Measurements from ENCODE around the gene CD93.

The CD93 gene

DNA sequence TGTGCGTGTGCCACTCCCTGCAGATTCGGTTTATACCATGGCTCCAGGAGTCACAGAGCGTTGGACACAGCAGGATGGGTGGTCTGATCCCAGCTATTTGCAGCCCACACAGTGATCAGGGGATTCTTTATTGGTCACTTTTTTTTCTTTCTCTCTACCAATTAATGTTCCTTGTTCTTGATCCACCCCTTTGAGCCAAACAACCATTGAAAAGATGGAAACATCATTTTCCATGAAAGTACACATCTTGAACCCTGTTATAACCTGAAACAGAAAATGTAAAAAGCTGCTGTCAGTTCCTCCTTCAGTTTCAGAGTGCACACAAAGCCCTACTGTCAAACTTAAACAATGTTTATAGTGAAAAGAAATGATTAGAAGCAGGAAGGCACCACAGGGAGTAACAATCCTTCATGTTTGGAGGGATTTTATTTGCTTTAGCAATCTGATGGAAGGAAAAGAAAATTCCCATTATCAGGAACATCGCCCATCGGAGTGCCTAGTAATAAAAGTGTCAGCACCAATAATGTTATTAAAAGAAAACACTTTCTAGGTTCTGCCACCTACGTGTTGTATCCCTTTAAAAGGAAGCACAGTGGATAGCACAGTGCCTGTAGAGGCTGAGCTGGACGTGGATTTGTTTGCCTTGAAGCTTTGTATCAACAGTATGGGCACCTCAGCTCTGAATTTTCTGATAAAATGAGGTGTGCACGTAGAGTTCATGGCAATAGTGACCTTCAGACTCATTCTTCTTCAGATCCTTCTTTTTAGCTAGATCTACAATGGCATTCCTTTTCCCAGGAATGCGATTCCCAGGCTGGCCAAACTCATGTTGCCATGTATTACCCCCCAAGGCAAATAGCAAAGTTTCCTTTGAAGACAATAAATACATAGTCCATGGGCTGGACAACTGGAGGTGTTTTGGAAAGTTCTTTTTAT, 20.6 kb downstream of the CD93 start:
- Histone ChIP-seq H3K4me2 (no peak overlapping the region), H3K4me1 (peaks cover 34% of the 10 kb centered on the region), H3K27ac (no peak overlapping the region), H4K20me1 (no peaks in the 10 kb centered on the region), H3K36me3 (no peaks in the 10 kb centered on the region), H3K27me3 (no peaks in the 10 kb centered on the region), H3K9ac (no peak overlapping the region), H3K9me3 (no peaks in the 10 kb centered on the region), H3K4me3 (no peak overlapping the region)
- TF ChIP-seq Cebpa-rat (IDR thresholded peaks at IDR 0.05) = no peak

DNA sequence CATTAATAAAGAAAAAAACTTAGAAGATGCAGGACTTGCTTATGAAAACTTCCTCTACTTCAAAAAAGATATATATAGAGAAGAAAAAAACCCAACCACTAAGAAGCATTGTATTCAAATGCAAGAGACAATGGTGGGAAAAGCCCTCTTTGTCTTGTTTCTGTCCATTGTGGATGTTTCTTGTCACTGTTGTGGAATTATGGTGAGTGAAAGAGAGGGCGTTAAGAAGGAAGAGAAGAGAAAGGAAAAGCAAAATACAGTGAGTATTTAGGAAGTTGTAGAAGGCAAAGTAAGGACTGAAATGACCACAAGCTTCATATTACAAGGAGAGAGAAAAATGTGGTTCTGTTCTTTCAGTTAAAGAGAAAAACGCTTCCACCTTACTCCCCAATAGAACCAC, 22.5 kb downstream of the CD93 start:
- H3K36me3 ChIP-seq = no peaks in the 10 kb centered on the region
- no peak for TF ChIP-seq Cebpa-rat (IDR thresholded peaks at IDR 0.05)
- H3K4me3 ChIP-seq = no peak overlapping the region
- peak overlapping the region; percentile 70; the same call in 1 of the 2 replicates for H3K4me2 ChIP-seq
- H3K27me3 ChIP-seq = no peaks in the 10 kb centered on the region
- no peaks in the 10 kb centered on the region for H4K20me1 ChIP-seq
- no peak overlapping the region for H3K9ac ChIP-seq
- peaks cover 44% of the 10 kb centered on the region for H3K4me1 ChIP-seq
- no peaks in the 10 kb centered on the region for H3K9me3 ChIP-seq
- H3K27ac ChIP-seq = no peak overlapping the region

DNA sequence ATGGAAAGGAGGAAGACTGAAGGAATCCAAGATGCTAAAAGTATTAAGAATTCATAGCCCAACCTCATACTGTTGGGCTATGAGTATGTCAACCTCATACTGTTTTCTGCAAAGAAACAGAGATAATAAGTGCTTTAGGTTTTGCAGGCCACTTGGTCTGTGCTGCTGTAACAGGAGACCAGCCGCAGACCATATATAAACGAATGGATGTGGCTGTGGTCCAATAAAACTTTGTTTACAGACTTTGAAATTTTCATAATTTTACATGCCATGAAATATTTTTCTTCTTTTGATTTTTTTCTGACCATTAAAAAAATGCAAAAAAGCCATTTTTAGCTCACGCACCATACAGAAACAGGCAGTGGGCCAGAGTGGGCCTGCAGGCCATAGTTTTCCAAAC, 23.0 kb downstream of the CD93 start:
- no peak overlapping the region for H3K9ac ChIP-seq
- no peaks in the 10 kb centered on the region for H3K36me3 ChIP-seq
- peaks cover 44% of the 10 kb centered on the region for H3K4me1 ChIP-seq
- H3K27ac ChIP-seq = no peak overlapping the region
- H3K27me3 ChIP-seq = no peaks in the 10 kb centered on the region
- H4K20me1 ChIP-seq = no peaks in the 10 kb centered on the region
- no peaks in the 10 kb centered on the region for H3K9me3 ChIP-seq
- H3K4me2 ChIP-seq = peak overlapping the region; percentile 70; the same call in 1 of the 2 replicates
- no peak for TF ChIP-seq Cebpa-rat (IDR thresholded peaks at IDR 0.05)
- no peak overlapping the region for H3K4me3 ChIP-seq

DNA sequence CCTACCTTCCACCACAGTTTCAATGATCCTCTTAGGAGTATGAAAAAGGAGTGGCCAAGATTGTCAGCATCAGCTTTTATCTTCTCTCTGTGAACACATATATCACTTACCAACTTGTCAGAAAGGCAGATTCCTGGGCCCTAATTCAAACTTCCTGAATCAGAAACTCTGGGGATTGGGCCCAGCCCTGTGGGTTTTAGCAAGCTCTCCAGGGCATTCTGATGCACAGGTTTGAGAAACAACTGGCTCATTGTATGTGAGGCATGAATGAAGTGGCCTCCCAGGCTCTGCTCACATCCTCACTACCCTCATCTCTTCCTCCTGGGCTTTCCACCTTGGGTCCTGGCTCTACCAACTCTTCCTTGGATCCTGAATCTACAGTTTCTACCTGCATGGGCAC, 23.5 kb downstream of the CD93 start:
- no peak overlapping the region for H3K27ac ChIP-seq
- no peak for TF ChIP-seq Cebpa-rat (IDR thresholded peaks at IDR 0.05)
- H3K27me3 ChIP-seq = no peaks in the 10 kb centered on the region
- no peak overlapping the region for H3K4me3 ChIP-seq
- H3K4me1 ChIP-seq = peaks cover 44% of the 10 kb centered on the region
- no peaks in the 10 kb centered on the region for H3K9me3 ChIP-seq
- H3K9ac ChIP-seq = no peak overlapping the region
- H3K4me2 ChIP-seq = peak overlapping the region; percentile 70
- H4K20me1 ChIP-seq = no peaks in the 10 kb centered on the region
- no peaks in the 10 kb centered on the region for H3K36me3 ChIP-seq

DNA sequence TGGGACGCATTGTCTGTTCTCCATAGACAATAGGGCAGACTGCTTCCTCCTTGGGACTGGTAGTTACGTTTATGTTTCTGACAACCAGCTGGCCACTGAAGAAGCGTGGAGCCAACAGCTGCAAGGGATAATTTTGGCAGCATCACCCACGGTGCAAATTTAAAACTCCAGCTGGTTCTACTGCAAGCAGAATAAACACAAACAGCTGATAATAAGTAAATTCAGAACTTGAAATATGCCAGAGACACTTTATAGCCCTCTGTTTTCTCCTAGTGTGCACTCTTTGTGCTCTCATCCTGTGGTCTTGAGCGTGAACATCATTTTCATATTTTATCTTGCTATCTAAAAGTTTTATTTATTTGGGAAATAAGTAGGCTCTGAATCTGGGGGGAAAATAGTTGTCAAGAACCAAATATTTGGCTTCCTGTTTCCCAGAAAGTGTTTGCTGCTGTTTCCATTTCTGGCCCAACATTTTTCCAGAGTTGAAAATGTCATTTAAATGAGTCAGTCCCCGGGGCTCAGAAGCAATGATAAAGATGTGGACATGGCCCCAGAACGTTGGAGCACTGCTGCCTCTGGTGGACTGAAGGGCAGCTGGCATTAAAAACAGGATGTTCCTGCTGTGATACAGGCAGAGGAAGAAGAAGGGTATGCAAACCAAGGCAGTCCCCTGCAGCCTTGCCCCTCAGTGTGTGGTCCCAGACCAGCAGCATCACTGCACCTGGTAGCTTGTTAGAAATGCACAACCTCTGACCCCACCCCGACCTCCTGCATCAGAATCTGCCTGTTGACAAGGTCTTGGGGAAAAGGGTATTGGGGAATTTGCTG, 24.2 kb downstream of the CD93 start:
- H3K27ac ChIP-seq = peak overlapping the region; percentile 24; the same call in 1 of the 2 replicates
- H3K9me3 ChIP-seq = peaks cover 5% of the 10 kb centered on the region
- no peak overlapping the region for H3K4me3 ChIP-seq
- H3K9ac ChIP-seq = no peak overlapping the region
- H3K4me2 ChIP-seq = peak overlapping the region; percentile 70
- H3K27me3 ChIP-seq = no peaks in the 10 kb centered on the region
- H4K20me1 ChIP-seq = no peaks in the 10 kb centered on the region
- peaks cover 44% of the 10 kb centered on the region for H3K4me1 ChIP-seq
- no peak for TF ChIP-seq Cebpa-rat (IDR thresholded peaks at IDR 0.05)
- no peaks in the 10 kb centered on the region for H3K36me3 ChIP-seq

DNA sequence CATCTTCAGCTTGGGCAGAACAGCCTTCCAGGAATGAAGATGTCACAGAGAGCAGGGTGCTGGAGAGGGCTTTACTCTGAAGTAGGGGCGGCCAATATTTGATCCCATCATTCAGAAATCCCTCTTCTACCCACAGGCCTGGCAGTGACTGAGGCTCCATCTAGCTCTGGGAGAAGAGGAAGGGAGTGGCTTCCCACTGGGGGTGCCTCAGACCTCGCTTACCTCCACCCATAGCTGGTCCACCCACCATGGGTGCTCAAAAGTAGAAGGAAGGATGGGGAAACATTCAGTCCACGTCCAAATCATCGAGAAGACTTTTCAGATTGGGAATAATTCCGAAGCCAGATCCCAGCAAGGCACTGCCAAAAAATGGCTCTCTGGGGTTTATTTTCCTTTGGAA, 24.9 kb downstream of the CD93 start:
- Histone ChIP-seq H3K36me3 (no peaks in the 10 kb centered on the region), H3K4me3 (no peak overlapping the region), H4K20me1 (no peaks in the 10 kb centered on the region), H3K27ac (peak overlapping the region; percentile 24; the same call in 1 of the 2 replicates), H3K4me1 (peaks cover 44% of the 10 kb centered on the region), H3K9me3 (peaks cover 7% of the 10 kb centered on the region), H3K4me2 (peak overlapping the region; percentile 70), H3K9ac (no peak overlapping the region), H3K27me3 (no peaks in the 10 kb centered on the region)
- no peak for TF ChIP-seq Cebpa-rat (IDR thresholded peaks at IDR 0.05)

DNA sequence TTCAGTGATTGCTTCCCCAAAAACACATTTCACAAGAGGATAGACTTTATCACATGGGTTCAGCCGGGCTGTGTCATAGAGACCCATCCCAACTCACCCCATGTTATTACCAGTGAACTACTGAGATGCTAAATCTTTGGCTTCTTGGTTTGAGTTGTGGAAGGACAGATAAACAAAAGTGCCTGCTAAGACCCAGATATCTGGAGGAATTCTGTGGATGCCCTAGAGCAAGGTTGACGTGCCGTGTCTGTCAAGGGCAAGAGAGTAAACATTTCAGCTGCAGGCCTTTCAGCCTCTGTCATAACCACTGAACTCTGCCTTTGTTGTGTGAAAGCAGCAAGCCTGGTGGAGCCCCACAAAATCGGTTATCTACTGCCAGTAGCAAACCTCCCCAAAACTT, 25.5 kb downstream of the CD93 start:
- Histone ChIP-seq H3K9me3 (peaks cover 7% of the 10 kb centered on the region), H3K36me3 (no peaks in the 10 kb centered on the region), H3K27me3 (no peaks in the 10 kb centered on the region), H4K20me1 (no peaks in the 10 kb centered on the region), H3K4me3 (no peak overlapping the region), H3K27ac (no peak overlapping the region), H3K4me2 (peak overlapping the region; percentile 70; the same call in 1 of the 2 replicates), H3K4me1 (peaks cover 44% of the 10 kb centered on the region), H3K9ac (no peak overlapping the region)
- no peak for TF ChIP-seq Cebpa-rat (IDR thresholded peaks at IDR 0.05)

DNA sequence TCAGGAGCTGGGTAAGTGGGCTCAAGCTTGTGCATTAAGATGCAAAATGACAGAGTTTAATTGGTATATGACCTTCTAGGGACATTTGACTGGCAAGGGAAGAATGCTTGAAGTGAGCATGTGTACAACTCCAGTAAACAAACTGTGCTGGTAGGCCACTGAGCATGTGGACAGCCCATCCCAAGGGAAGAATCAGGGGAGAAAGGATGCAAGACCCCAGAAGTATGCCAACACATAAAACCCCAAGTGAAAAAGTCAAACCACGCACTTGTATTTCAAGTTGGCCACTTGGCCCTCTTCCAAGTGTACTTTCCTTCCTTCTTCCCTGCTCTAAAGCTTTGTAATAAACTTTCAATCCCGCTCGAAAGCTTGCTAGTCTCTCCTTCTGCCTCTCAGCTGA, 26.3 kb downstream of the CD93 start:
- H3K4me3 ChIP-seq = no peak overlapping the region
- no peaks in the 10 kb centered on the region for H4K20me1 ChIP-seq
- peak overlapping the region; percentile 70 for H3K4me2 ChIP-seq
- no peak for TF ChIP-seq Cebpa-rat (IDR thresholded peaks at IDR 0.05)
- peaks cover 44% of the 10 kb centered on the region for H3K4me1 ChIP-seq
- no peaks in the 10 kb centered on the region for H3K27me3 ChIP-seq
- no peak overlapping the region for H3K9ac ChIP-seq
- H3K27ac ChIP-seq = no peak overlapping the region
- H3K9me3 ChIP-seq = peaks cover 7% of the 10 kb centered on the region
- H3K36me3 ChIP-seq = no peaks in the 10 kb centered on the region

DNA sequence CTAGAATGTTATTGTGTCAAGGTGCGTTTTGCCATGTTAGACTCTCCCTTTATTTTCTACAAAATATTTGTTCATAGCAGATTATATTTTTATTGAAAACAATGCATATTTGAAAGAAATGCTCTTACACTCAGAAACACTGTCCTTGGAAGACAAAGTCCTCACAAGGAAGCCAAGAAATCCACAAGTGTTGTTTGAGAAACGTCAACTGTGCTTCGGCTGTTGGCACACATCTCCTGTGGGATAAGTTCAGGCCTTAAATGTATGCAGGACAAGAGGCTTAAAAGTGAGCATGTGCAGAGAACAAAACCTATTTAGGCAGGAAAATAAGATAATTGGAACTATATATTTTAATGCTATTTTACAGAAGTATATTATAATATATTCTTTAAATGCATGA, 27.1 kb downstream of the CD93 start:
- peaks cover 44% of the 10 kb centered on the region for H3K4me1 ChIP-seq
- no peaks in the 10 kb centered on the region for H3K27me3 ChIP-seq
- no peaks in the 10 kb centered on the region for H3K36me3 ChIP-seq
- H4K20me1 ChIP-seq = no peaks in the 10 kb centered on the region
- H3K9me3 ChIP-seq = peaks cover 7% of the 10 kb centered on the region
- no peak overlapping the region for H3K9ac ChIP-seq
- H3K4me2 ChIP-seq = no peak overlapping the region
- H3K4me3 ChIP-seq = no peak overlapping the region
- no peak for TF ChIP-seq Cebpa-rat (IDR thresholded peaks at IDR 0.05)
- H3K27ac ChIP-seq = no peak overlapping the region

DNA sequence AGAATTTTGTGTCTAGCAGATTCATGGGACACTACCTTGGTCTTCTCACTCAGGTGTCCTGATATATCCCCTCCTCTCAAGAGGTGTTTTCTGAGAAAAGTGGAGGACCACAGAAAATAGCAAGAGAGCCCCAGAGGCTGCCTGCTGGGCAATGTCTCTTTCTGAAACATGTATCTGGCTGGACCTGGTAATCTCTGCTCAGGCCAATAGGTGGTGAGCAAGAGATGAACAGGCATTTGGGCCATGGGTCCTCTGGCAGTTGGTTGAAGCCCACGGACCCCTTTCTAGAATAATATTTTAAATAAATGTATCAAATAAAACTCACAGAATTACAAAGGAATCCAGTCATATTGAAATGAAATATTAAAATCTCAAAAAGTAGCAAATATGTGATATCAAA, 27.9 kb downstream of the CD93 start:
- Histone ChIP-seq H3K4me2 (no peak overlapping the region), H3K9me3 (peaks cover 7% of the 10 kb centered on the region), H4K20me1 (no peaks in the 10 kb centered on the region), H3K9ac (no peak overlapping the region), H3K36me3 (no peaks in the 10 kb centered on the region), H3K4me3 (no peak overlapping the region), H3K4me1 (peaks cover 39% of the 10 kb centered on the region), H3K27me3 (no peaks in the 10 kb centered on the region; the same call in 1 of the 2 replicates), H3K27ac (no peak overlapping the region)
- TF ChIP-seq Cebpa-rat (IDR thresholded peaks at IDR 0.05) = no peak
